Islet of Langerhans (tissue), 1 donor: ENCODE data around the gene SLC17A9.
"Not testable (repeated sequence)": the region's sequence is repeated elsewhere in the genome, so short reads cannot be mapped to it uniquely, and the experiment has no call there.

ENCODE experiments used
- FAIRE-seq: peaks from one replicate; lab custom pipeline; 2011; peaks lifted over from hg19 to GRCh38; lab: Jason Lieb, UNC

Gene SLC17A9

DNA sequence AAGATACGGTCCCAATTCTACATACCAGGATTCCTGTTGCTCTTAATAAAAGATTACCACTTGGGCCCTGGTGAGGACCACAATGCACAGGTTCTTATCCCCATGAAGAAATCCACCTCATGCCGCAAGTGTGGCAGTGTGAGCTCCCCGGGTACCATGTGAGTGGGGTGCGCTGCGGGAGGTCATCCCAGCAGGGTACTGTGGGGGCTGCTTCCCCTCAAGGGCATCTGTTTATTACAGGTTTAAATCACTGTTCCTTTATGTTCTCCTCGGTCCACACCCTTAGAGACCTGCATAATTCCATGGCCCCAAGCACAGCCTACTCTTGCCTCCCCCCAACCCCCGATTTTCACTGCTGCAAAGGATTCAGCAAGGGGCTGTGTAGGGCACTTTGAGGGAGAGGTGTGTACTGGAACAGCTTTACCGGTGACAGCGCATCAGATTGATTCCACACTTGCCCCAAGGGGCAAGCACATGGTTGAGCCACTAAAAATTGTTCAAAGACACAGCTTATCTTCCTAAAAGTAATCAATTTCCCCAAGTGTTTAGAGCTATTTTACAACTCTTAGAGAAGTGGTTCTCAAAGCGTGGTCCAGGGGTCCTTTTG lies 32.4 kb upstream of the SLC17A9 start:
- no peak for FAIRE-seq

DNA sequence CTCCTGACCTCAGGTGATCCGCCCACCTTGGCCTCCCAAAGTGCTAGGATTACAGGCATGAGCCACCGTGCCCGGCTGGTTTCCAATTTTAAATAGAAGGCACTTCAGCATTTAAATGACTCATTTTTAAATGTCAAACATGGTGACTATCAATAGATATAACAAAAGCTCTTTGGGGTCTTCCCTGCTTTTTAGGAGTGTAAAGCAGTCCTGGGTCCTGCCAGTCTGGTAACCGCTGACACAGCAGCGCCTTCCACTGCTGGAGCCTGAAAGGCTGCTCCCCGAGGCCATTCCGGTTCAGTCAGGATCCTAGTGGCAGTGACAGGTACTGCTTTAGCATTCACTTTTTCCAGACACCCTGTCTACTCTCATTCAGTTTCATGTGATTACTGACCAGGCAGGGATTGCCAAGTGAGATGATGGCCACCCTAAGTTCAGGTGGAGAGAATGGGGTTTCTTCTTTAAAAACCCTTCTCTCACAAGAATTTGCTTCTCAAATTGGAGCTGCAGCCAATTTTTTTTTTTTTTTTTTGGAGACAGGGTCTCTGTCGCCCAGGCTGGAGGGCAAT lies 31.3 kb upstream of the SLC17A9 start:
- no peak for FAIRE-seq

DNA sequence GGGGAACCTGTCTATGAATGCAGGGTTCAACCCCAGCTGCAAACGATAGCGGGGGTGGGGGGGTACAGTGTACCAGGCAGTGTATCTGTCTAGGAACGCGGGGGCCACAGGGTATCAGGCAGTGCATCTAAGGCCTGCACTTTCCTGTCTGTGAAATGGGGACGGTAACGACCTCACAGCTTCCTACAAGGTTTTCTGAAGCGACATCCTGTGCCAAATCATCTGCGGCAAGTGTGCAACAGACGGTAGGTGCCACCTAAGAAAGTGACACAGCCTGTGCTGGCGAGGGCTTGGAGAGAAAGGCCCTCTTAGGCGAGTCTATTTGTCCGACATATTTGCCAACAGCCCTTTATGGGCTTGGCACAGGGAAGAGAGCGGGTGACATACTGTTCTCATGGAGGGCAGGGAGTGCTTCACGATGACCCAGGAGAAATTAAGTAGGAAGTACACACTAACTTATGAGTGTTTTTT lies 30.0 kb upstream of the SLC17A9 start:
- no peak for FAIRE-seq

DNA sequence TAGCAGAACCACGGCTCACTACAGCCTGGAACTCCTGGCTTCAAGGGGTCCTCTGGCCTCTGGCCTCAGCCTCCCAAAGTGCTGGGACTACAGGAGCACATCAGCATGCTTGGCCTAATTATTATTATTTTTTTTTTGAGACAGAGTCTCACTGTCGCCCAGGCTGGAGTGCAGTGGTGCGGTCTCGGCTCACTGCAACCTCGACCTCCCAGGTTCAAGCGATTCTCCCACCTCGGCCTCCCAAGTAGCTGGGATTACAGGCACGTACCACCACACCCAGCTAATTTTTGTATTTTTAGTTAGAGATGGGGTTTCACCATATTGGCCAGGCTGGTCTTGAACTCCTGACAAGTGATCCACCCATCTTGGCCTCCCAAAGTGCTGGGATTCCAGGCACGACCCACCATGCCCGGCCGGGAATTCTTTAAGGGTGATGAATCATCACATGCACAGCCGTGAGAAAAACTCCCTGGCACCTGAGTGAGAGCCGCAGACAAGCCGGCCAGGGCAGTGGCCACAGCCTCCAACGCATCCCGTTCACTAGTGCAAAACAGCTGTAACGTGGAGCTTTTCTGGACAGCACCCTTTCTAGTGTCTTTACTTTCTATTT lies 29.3 kb upstream of the SLC17A9 start:
- FAIRE-seq = not testable (repeated sequence)

DNA sequence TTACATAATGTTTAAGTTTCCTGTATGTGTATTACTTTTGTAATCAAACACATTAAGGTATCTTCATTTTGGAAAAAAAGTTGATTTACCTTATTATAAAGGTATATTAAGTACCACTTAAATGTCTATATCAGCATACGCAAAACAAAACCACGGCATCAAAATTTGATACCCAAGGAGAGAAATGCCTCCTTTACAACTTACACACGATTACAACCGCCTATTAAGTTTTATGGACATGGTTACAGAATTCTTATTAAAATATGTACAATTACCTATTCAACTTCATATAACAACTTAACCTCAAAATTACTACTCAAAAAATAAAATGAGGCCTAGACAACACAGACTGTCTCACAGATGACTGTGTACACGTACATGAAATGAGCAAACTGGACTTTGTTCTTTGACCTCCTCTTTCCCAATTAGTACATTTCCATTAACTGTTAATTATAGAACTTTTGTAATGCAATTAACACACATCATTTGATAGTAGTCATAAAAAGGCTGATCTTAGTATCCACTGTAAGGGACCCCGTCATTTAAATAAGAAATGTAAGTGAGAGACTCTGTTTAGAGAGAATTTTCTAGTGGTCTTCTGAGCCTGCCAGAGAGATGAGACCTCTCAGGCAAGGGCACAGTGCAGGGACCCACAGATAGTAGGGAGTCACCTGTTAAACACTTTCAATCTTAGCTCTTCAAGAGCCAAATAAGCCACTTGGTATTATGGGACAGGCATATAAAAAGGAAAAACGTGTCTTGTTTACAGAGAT lies 28.7 kb upstream of the SLC17A9 start:
- FAIRE-seq = no peak

DNA sequence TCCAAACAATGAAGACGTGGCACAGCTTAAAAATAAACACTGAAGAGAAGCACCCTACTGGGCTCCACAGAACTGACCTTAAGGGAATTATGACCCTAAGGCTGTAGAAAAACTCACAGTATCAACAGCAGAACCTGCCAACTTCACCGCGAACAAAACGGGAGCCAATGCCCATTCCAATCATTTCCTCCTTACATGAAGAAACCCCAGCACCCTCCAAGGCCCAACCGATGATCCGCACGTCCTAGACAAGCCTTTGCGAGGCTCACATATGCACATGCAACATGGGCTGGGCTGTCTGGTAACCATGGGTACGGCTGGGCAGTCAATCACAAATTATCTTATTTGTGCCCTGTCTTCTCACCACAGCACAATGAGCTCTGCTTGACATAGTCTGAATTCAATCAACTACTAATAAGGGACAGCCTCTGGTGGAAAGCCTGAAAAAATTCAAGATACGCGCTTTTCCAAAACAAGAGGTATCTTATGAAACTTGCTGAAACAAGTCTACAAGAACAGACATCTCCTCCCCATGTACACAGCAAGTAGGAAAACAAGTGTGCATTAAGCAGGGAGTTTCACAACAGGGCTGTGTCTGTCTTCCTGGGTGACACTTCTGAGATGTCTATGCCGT lies 27.9 kb upstream of the SLC17A9 start:
- no peak for FAIRE-seq

DNA sequence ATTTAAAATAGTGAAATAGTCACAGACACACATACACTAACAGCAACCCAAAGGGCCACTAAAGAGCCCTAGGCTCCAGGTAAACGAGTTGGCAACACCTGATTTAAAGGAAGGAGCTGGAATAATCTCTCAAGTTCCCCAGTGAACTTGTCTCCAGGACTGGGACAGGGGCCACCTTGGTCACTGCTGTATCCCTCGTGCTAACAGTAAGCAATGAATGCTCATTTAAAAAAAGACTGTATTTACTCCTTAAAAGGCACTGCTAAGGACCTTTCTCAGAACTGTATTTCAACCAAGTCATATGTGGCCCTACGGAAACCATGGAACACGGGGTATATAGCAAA lies 27.5 kb upstream of the SLC17A9 start:
- no peak for FAIRE-seq

DNA sequence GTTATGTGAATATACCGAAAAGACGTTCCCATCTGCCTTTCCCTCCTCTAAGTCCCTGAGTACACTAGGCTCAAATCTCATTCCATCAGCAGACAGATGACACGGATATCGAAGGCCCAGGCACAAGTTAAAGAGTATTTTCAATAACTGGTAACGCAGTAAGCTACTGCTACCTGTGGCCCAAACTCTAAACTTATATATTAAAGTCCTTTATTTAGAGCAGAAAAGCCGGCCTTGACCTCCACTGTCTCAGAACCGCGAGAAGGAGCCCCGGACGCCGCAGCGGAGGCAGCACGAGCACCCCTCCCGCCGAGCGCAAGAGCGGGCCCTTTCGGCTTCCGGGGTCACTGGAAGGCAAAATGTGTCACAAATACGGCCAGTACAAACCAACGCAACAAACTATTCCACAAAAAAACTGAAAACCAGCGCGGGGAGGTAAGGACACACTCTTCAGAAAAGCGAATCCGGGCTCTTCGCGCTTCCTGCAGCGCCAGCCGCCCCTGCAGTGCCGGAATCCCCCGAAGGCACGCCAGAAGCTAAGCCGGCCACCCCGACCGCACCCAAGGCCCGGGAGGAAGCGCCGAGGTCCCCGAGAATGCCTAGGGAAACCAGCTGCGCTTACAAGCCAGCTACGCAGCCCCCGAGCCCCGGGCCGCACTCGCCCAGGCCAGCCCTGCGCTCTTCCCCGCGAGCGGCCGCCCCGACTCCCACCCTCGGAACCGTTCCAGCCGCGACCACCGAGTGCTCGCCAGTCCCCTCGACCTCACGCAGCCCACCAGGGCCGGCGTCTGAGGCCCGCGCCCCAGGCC lies 26.9 kb upstream of the SLC17A9 start:
- FAIRE-seq = no peak

DNA sequence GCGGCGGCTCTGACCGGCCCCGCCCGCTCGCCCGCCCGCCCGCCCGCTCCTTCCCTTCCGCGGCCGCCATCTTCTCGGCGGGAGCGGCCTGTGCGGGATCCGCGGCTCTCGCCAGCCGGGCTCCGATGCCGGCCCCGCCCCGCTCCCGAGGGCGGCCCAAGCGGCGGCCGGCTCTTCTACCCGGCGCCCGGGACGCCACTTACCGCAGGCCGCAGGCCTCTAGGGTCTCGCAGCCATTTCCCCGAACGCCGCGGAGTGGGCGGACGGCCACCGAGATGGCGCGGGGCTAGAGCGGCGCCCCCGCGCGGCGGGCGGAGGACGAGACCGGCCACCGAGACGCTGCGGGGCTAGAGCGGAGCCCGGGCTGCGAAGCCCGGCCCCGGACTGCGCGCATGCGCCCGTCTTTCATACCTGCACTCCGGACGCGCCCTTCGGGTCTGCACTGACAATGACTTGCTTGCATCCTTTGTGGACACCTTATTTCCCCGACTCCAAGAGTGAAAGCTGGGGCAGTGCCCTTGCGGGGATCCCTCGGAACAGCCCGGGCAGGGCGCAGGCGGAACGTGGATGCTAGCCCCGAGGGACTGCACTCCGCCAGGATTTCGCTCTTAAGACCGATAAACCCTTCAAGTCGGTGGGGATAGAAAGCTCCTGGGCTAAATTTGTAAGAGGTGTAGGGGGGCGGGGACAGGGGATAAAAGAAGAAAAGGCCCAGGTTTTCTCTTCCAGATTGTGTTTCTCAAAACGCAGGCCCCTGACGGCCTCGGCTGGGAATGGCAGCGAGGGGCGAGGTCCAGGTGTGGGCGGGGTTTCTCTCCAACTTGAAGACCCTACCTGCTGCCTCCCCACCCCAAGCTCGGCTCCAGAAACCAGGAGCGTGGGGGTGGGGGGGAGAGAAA lies 26.0 kb upstream of the SLC17A9 start, which contains the start of gene DIDO1:
Gene DIDO1, minus strand, starts transcription at position 277 of the 899 bp plus-strand sequence.
- FAIRE-seq = no peak

DNA sequence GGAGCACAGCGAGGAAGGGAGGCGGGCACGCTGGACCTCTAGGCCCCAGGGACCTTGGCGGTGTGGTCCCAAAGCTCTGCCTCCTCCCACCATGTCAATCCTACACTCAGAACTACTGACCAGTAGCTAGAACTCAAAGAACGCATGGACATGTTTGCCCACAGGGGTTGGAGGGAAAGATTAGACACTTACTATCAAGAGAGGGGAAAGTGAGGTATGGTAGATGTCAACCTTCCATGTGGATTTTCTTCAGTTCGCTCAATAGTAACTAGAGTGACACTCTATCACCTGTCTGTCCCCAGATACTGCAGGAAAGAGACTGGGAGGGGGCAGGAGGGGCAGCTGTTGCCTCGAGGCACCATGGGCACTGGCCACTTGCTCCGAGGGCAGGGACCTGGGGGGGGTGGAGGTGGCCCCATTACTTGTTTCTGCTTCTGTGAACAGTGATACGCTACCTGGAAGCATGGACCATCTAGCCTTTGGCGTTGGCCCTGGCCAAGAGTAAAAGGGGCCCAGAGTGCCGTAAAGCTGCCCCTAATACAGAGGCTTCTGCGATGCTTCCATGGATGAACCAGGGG lies 25.3 kb upstream of the SLC17A9 start:
- no peak for FAIRE-seq

DNA sequence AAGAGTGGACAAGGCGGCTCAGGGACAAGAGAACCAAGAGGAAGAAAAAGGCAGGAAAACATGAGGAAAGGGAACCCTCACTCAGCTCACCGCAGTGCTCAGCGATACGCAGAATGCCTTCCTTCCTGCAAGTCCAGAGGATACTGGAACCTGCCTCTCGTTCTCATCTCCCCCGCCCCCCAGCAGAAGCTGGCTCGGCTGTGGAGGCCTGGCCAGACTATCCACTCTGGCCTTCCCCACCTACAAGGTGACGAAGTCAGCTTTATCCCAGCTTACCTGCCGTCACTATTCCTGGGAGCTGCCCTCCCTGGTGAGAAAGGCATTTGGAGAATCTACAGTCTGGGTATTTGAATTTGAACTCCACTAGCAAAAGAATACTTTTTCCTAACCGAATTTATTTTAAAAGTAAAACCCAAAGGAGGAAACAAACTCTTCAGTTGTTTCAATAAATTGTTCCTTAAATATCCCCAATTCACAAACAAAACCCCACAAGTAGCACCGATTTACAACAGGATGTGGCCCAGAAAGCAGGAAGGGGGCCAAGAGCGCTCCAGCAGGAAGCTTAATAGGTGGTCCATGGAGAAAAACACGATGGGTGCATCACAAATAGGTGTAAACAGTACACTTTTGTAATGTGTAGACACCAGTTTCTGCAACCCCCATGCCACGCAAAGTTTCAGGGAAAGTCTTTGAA lies 24.1 kb upstream of the SLC17A9 start:
- FAIRE-seq = no peak

DNA sequence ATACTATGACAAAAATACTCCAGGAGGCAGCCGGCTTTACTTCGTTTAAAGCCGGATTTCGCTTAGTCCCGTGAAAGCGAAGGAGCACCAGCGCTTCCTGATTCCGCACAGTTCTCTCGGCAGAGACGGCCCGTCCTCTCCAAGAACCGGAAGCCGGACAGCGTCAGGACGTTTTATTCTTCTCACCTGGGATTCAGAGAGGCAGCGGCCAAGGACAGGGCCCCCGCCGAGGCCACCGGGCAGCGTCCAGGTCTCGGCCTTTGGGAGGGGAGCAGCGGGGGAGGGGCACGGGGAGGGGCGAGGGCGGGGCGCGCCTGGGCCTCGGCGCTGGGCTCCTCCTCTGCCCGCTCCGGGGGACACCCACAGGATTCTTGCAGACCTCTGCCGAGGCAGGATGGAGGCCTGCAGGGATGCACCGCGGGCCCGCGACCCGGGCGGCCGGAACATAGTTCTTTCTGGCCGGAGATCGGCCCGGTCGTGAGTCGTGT lies 23.4 kb upstream of the SLC17A9 start:
- no peak for FAIRE-seq

DNA sequence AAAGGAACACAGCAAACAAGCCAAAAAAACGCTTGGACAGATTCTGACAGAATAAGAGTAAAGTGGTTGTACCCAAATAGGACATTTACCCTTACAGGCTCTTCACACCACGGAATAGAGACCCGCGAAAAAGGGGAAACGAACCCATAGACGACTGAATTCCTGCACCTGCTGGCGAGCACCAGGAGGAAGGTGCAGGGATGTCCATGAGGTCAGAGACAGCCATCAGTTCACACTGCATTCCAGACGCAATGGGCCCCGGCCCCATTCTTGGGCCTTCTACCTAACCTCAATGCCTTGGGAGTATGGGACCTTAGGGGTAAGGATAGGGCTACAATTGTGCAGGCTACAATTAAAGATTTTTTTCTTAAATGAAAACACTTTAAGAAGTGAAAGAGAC lies 21.0 kb upstream of the SLC17A9 start:
- no peak for FAIRE-seq

DNA sequence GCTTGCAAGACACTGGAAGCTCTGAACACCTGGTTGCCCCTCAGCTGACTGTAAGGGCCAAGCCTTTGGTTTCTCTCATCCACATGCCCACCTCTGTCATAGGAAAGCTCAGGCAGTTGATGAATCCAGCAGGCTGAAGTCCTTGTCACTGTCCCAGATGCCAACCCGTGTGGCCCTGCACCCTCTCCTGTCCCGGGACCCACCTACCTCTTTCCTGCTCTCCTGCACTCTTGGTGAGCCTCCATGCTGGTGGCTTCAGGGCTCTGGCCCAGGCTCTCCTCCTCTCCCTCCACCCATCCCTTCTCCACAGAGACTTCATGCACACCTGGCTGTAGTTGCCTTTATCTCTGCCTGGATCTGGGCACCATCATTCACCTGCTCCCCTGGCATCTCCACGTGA lies 18.5 kb upstream of the SLC17A9 start:
- no peak for FAIRE-seq

DNA sequence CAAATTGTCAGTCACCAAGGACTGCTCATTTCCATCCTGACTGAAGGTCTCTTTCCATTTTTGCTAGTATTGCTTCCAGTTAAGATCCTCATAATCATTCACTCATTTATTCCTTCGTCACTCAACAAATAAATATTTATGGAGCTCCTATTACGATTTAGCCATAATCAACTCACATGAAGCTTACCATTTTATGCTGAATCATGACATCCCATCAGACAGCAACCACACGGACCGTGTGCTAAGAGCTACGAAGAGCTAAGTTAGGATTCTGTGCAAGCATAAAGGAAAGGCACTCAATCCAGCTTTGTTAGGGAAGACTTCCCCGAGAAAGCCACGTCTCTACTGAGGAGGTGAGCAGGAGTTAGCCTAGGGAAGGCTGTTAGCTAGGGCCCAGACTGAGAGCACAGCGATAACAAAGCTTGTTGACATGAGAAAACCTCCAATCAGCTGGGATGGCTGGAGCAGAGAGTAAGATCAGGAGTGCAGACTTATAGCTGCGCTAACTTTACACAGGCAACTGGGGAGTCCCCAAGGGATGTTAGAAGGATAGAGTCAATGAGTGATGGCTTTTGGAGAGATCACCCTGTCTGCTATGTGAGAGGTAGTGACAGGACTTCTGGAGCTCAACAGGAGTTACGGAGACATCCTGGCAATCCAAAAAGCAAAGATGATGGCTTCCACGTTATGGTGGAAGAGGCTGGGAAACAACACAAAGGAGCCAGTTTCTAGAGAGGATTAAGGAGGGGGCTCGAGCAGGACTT lies 17.1 kb upstream of the SLC17A9 start:
- no peak for FAIRE-seq

DNA sequence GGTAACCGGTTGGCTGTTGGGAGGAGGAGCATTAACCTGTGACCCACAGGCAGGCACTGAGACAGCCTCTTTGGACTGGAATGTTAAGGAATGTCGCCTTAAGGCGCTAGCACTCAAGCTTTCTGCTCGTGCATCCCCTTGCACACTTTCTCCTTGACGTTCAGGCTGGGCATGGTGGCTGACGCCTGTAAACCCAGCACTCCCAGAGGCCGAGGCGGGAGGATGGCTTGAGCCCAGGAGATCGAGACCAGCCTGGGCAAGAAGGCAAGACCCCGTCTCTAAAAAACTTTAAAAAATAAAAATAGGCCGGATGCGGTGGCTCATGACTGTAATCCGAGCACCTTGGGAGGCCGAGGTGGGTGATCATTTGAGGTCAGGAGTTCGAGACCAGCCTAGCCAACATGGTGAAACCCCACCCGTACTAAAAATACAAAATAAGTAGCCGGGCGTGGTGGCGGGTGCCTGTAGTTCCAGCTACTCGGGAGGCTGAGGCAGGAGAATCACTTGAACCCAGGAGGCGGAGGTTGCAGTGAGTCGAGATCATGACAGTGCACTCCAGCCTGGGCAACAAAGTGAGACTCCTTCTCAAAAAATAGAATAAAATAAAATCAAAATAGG lies 16.4 kb upstream of the SLC17A9 start:
- FAIRE-seq = no peak

DNA sequence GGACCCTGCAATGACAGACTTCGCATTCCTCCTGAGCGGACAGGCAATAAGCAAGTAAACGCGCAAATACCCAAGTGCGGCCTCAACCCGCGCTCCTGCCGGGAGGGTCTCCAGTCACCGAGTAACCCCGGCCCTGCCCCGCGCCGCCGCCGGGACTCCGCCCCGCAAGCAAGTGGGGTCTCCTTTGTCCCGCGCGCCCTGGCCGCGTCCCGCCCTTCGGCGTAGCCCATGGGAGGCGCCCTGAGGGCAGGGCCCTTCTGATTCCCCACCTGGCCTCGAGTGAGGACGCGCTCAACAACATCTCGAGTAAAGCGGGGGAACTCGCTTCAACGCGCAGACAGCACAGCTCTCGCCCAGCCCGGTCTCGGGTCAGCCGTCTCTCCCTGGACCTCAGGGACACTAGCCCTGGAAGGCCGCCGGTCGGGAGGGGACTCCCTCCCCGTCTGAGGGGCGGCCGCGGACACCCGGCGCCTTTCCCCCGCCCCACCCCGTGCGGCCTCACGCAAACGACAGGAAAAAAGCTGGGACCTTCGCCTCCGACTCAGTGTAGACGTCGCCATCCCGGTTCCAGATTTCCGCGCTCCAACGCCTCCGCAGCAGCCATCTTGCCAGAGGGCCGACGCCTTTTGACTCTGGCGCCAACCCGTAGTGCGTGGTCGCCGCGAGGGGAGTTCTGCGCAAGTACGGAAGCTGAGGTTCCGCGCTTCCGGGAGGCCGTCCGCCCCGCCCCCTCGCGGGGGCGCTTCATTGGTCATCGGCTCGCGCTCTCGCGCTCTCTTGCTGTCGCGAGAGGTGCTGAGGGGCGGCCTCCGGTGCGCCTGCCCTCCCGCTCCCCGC lies 15.0 kb upstream of the SLC17A9 start:
- no peak for FAIRE-seq
